Neuronal stem cell (in vitro differentiated cells): ENCODE results near the gene KLK2.
A peak's percentile ranks its signal among the peaks of the same experiment; 100 is the strongest.

ENCODE experiments used
- DNase-seq: peaks from one replicate; pipeline ENCODE4 v3.0.0-alpha.2; 2013; ENCODE audit warnings: low spot score
- H2AFZ ChIP-seq: one replicate; pipeline ENCODE4 v1.6.1; 2013; ENCODE audit warnings: mild to moderate bottlenecking, low read length, inconsistent platforms
- H2AK5ac ChIP-seq: 2 replicates; pipeline ENCODE4 v1.6.1; 2013; ENCODE audit warnings: low read depth, mild to moderate bottlenecking, inconsistent platforms, low read length, moderate library complexity, mixed read lengths
- H2BK120ac ChIP-seq: 2 replicates; pipeline ENCODE4 v1.6.1; 2013; ENCODE audit warnings: low read depth, mild to moderate bottlenecking, inconsistent platforms, low read length, moderate library complexity, mixed read lengths
- H2BK12ac ChIP-seq: one replicate; pipeline ENCODE4 v1.6.1; 2013; ENCODE audit warnings: low read length, inconsistent platforms
- H2BK15ac ChIP-seq: 2 replicates; pipeline ENCODE4 v1.6.1; 2013; ENCODE audit warnings: mild to moderate bottlenecking, low read length, inconsistent platforms, mixed read lengths
- H2BK5ac ChIP-seq: one replicate; pipeline ENCODE4 v1.6.1; 2013; ENCODE audit warnings: inconsistent platforms, mild to moderate bottlenecking, low read length, moderate library complexity
- H3K14ac ChIP-seq: one replicate; pipeline ENCODE4 v1.6.1; 2013; ENCODE audit warnings: low read length, inconsistent platforms
- H3K18ac ChIP-seq: 2 replicates; pipeline ENCODE4 v1.6.1; 2013; ENCODE audit warnings: low read length, inconsistent platforms
- H3K23ac ChIP-seq: 2 replicates; pipeline ENCODE4 v1.6.1; 2013; ENCODE audit warnings: low read depth, mild to moderate bottlenecking, mixed read lengths, low read length, inconsistent platforms; ENCODE audit not compliant: poor library complexity
- H3K27ac ChIP-seq: replicated peaks from 3 replicates; pipeline ENCODE4 v1.5.1; 2013; ENCODE audit warnings: low read length, inconsistent platforms
- H3K27me3 ChIP-seq, 3 experiments: 2 replicates each; pipeline ENCODE4 v1.6.1; 2013; ENCODE audit warnings: low read length in 3 of 3, mild to moderate bottlenecking in 2 of 3, inconsistent platforms in 1 of 3, low read depth in 1 of 3, mixed read lengths in 1 of 3, moderate library complexity in 1 of 3; ENCODE audit not compliant: control insufficient read depth in 3 of 3, insufficient read depth in 3 of 3
- H3K36me3 ChIP-seq, 2 donors: replicated peaks in 1 of 2; 2 replicates each; pipeline ENCODE4 v1.6.1; 2013; ENCODE audit warnings: low read length in 2 of 2; ENCODE audit not compliant: control insufficient read depth in 2 of 2, insufficient read depth in 2 of 2
- H3K4ac ChIP-seq: 2 replicates; pipeline ENCODE4 v1.6.1; 2013; ENCODE audit warnings: inconsistent platforms, mild to moderate bottlenecking, low read length, moderate library complexity
- H3K4me1 ChIP-seq, 2 donors: 1 replicate in 1 of 2; 2 replicates in 1 of 2; pipeline ENCODE4 v1.6.1; 2013; ENCODE audit warnings: low read length in 2 of 2, low read depth in 1 of 2; ENCODE audit not compliant: control insufficient read depth in 2 of 2, insufficient read depth in 1 of 2
- H3K4me2 ChIP-seq: one replicate; pipeline ENCODE4 v1.6.1; 2013; ENCODE audit warnings: mild to moderate bottlenecking, low read length, inconsistent platforms; ENCODE audit not compliant: insufficient read depth, poor library complexity, severe bottlenecking
- H3K4me3 ChIP-seq, 2 donors: 2 replicates each; pipeline ENCODE4 v1.5.1; 2013; ENCODE audit warnings: low read length in 2 of 2, mild to moderate bottlenecking in 2 of 2, inconsistent platforms in 1 of 2, moderate library complexity in 1 of 2
- H3K79me1 ChIP-seq: one replicate; pipeline ENCODE4 v1.6.1; 2013; ENCODE audit warnings: low read depth, mild to moderate bottlenecking, inconsistent platforms, low read length, moderate library complexity
- H3K9ac ChIP-seq: one replicate; pipeline ENCODE4 v1.6.1; 2013; ENCODE audit warnings: mild to moderate bottlenecking, low read depth, low read length, inconsistent platforms; ENCODE audit not compliant: poor library complexity
- H3K9me3 ChIP-seq, 2 donors: replicated peaks in 1 of 2; 2 replicates each; pipeline versions ENCODE3 to v1.6.1; 2013; ENCODE audit warnings: low read length in 2 of 2, mild to moderate bottlenecking in 2 of 2, inconsistent platforms in 1 of 2, low read depth in 1 of 2, mixed read lengths in 1 of 2, moderate library complexity in 1 of 2; ENCODE audit not compliant: control insufficient read depth in 2 of 2, insufficient read depth in 1 of 2
- H4K8ac ChIP-seq: one replicate; pipeline ENCODE4 v1.6.1; 2013; ENCODE audit warnings: low read depth, mild to moderate bottlenecking, inconsistent platforms, low read length, moderate library complexity
- H4K91ac ChIP-seq: one replicate; pipeline ENCODE4 v1.6.1; 2013; ENCODE audit warnings: low read length, low read depth, mild to moderate bottlenecking, inconsistent platforms; ENCODE audit not compliant: poor library complexity
- WGBS, 2 donors: extraction: QIAGEN DNeasy Blood & Tissue Kit; methylation state at CpG; one replicate each; pipeline ENCODE4 v1.1.7; 2013; ENCODE audit warnings: missing lambda C conversion rate in 2 of 2, mixed read lengths in 1 of 2; ENCODE audit not compliant: insufficient read length in 2 of 2, insufficient replicate concordance in 1 of 2; ENCODE audit errors: extremely low coverage in 2 of 2; 5-methylcytosine and 5-hydroxymethylcytosine counted together

The KLK2 gene

DNA sequence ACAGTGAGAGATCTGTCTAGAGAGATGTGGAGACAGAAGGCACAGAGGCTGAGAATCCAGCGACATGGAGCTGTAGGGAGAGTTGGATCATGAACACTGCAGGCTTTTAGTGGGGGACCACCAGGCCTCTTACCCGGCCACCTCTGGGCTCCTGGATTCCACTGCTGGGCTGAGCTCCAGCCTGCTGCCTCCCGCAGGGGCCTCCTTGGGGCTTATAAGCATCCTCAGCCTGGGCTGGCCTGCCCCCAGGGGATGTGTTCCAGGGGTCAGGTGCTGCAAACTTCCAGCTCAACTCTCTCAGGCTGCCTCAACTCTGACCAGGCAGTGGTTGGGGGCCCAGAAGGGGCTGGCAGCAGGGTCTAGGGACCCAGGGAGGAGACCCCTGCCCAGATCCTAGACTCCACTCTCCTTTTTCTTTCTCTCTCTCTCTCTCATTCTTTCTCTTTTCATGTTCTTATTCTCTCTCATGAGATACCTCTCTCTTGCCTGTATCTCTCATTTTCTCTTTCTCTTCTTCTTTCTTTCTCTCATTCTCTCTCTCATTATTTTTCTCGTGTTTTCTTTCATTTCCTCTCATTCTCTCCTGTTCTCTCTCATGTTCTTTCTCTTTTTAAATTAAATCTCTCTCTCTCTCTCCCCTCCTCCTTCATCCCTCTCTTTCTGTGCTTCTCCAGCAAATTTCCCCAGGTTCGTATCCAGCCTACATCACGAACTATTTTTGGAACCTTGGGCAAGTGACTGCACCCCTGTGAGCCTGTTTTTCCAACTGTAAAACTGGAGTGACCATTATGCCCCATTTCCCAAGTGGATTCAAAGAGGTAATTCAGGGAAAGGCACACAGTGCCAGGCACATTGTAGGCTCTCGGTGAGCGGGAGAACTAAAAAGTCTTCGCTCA is 38.2 kb downstream of the KLK2 start, which contains the start of gene KLK4:
Gene KLK4 (minus strand): TSS at position 190 of the 896 bp plus-strand sequence. CDS start 657 bp downstream, outside the sequence.
- Histone ChIP-seq H2BK120ac (no peak within 1 kb of the TSS), H3K18ac (peak within 1 kb of the TSS; percentile 12), H2AK5ac (no peak within 1 kb of the TSS), H2AFZ (no peak within 1 kb of the TSS), H3K9ac (no peak within 1 kb of the TSS), H2BK15ac (no peak within 1 kb of the TSS), H3K23ac (no peak within 1 kb of the TSS), H4K8ac (peak within 1 kb of the TSS; percentile 45), H3K4me1 (peaks cover 0 to 3% of the 10 kb centered on the region in 2 donors), H3K4me2 (no peak within 1 kb of the TSS), H2BK5ac (no peak within 1 kb of the TSS), H3K4ac (no peak within 1 kb of the TSS), H2BK12ac (no peak within 1 kb of the TSS), H3K27ac (no peak within 1 kb of the TSS), H3K9me3 (no peaks in the 10 kb centered on the region), H3K36me3 (no peaks in the 10 kb centered on the region), H3K79me1 (no peaks in the 10 kb centered on the region), H3K27me3 (peaks cover 11 to 63% (median 48%) of the 10 kb centered on the region in 3 experiments), H3K14ac (no peak within 1 kb of the TSS), H4K91ac (no peak within 1 kb of the TSS), H3K4me3 (no peak within 1 kb of the TSS)
- DNase-seq, result no peak
- 100% methylated on average over 1 of the region's 9 CpGs; no CpG with 5 or more reads in 1 of the 2 donors for WGBS, 2 donors

GRCh38 chr19:50912102-50912599 is 38.9 kb downstream of the KLK2 start:
- Histone ChIP-seq H3K79me1 (no peaks in the 10 kb centered on the region), H3K27ac (no peak overlapping the region), H3K23ac (no peak overlapping the region), H3K4ac (no peak overlapping the region), H2BK15ac (no peak overlapping the region), H2AK5ac (no peak overlapping the region), H3K27me3 (peaks cover 11 to 61% (median 48%) of the 10 kb centered on the region in 3 experiments), H2AFZ (no peak overlapping the region), H3K18ac (no peak overlapping the region), H3K36me3 (no peaks in the 10 kb centered on the region), H2BK120ac (no peak overlapping the region), H3K4me3 (no peak overlapping the region), H3K9ac (no peak overlapping the region), H3K4me1 (peaks cover 0 to 3% of the 10 kb centered on the region in 2 donors), H3K9me3 (no peaks in the 10 kb centered on the region), H4K91ac (no peak overlapping the region), H3K14ac (no peak overlapping the region), H2BK12ac (no peak overlapping the region), H4K8ac (no peak overlapping the region), H3K4me2 (no peak overlapping the region), H2BK5ac (no peak overlapping the region)
- no CpG with 5 or more reads among the region's 21 CpGs for WGBS, 2 donors
- DNase-seq, result no peak

- DNase-seq, result no peak
- no CpG with 5 or more reads among the region's 29 CpGs for WGBS, 2 donors
- Histone ChIP-seq H2BK5ac (no peak overlapping the region), H3K18ac (peak overlapping the region; percentile 45), H3K23ac (peak overlapping the region; percentile 21), H3K4me1 (peaks cover 0 to 3% of the 10 kb centered on the region in 2 donors), H3K4ac (no peak overlapping the region), H3K79me1 (no peaks in the 10 kb centered on the region), H2BK12ac (no peak overlapping the region), H3K27me3 (peaks cover 11 to 54% (median 46%) of the 10 kb centered on the region in 3 experiments), H3K4me3 (no peak overlapping the region), H3K9ac (no peak overlapping the region), H2AFZ (no peak overlapping the region), H2AK5ac (no peak overlapping the region), H4K91ac (no peak overlapping the region), H2BK15ac (no peak overlapping the region), H3K14ac (peak overlapping the region; percentile 87), H3K27ac (no peak overlapping the region), H3K36me3 (no peaks in the 10 kb centered on the region), H4K8ac (no peak overlapping the region), H2BK120ac (no peak overlapping the region), H3K9me3 (no peaks in the 10 kb centered on the region), H3K4me2 (no peak overlapping the region)
Measured at GRCh38 chr19:50912727-50913716, 39.8 kb downstream of the KLK2 start.
